WTC11 (cell line): ENCODE measurements around the gene WDR26.

Experiments
- ATF2 ChIP-seq: sonication (generic); formaldehyde crosslinking; IDR thresholded peaks from 2 replicates; pipeline ENCODE4 v1.8.1; 2022; ENCODE audit warnings: low read depth, missing genetic modification reagents, borderline replicate concordance
- E2F4 ChIP-seq: sonication (generic); formaldehyde crosslinking; IDR thresholded peaks from 2 replicates; pipeline ENCODE4 v1.8.1; 2022; ENCODE audit warnings: low read depth, mild to moderate bottlenecking, moderate library complexity, missing genetic modification reagents, borderline replicate concordance
- FOXK1 ChIP-seq: sonication (generic); formaldehyde crosslinking; IDR thresholded peaks from 2 replicates; pipeline ENCODE4 v1.8.0; 2022; ENCODE audit warnings: mild to moderate bottlenecking, moderate library complexity, missing genetic modification reagents
- FOXP4 ChIP-seq: sonication (generic); formaldehyde crosslinking; IDR thresholded peaks from 2 replicates; pipeline ENCODE4 v1.8.0; 2022; ENCODE audit warnings: mild to moderate bottlenecking, missing genetic modification reagents
- HMGXB4 ChIP-seq: sonication (generic); formaldehyde crosslinking; IDR thresholded peaks from 2 replicates; pipeline ENCODE4 v1.8.1; 2023; ENCODE audit warnings: mild to moderate bottlenecking, moderate library complexity, missing genetic modification reagents
- OVOL2 ChIP-seq: fragments of 250-450 bp; sonication (Bioruptor Pico); IDR thresholded peaks from 2 replicates; pipeline ENCODE4 v1.9.0; 2021; ENCODE audit warnings: mild to moderate bottlenecking, borderline replicate concordance
- USF1 ChIP-seq: sonication (generic); formaldehyde crosslinking; IDR thresholded peaks from 2 replicates; pipeline ENCODE4 v1.8.0; 2022; ENCODE audit warnings: mild to moderate bottlenecking, missing genetic modification reagents
- TF ChIP-seq, protein P1 (sequence below): fragments of 200-600 bp; IDR thresholded peaks from 2 replicates; pipeline ENCODE4 v1.8.0; 2022; ENCODE audit warnings: antibody characterized with exemption
- TF ChIP-seq, protein P2 (sequence below): sonication (generic); formaldehyde crosslinking; conservative IDR thresholded peaks from 2 replicates; pipeline ENCODE4 v1.8.1; 2022; ENCODE audit warnings: mild to moderate bottlenecking, missing genetic modification reagents
- TF ChIP-seq, protein P3 (sequence below): sonication (generic); formaldehyde crosslinking; IDR thresholded peaks from 2 replicates; pipeline ENCODE4 v1.8.1; 2023; ENCODE audit warnings: mild to moderate bottlenecking, missing genetic modification reagents

GRCh38 chr1:224430511-224431113 lies 4.0 kb downstream of the WDR26 start:
- no peak for TF ChIP-seq OVOL2 (CRISPR knock-in tag)
- TF ChIP-seq ATF2, result no peak
- TF ChIP-seq, protein P1, sequence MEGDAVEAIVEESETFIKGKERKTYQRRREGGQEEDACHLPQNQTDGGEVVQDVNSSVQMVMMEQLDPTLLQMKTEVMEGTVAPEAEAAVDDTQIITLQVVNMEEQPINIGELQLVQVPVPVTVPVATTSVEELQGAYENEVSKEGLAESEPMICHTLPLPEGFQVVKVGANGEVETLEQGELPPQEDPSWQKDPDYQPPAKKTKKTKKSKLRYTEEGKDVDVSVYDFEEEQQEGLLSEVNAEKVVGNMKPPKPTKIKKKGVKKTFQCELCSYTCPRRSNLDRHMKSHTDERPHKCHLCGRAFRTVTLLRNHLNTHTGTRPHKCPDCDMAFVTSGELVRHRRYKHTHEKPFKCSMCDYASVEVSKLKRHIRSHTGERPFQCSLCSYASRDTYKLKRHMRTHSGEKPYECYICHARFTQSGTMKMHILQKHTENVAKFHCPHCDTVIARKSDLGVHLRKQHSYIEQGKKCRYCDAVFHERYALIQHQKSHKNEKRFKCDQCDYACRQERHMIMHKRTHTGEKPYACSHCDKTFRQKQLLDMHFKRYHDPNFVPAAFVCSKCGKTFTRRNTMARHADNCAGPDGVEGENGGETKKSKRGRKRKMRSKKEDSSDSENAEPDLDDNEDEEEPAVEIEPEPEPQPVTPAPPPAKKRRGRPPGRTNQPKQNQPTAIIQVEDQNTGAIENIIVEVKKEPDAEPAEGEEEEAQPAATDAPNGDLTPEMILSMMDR, result no peak
- no peak for TF ChIP-seq HMGXB4 (CRISPR knock-in tag)
- TF ChIP-seq FOXK1 (CRISPR knock-in tag), result no peak
- TF ChIP-seq E2F4 (CRISPR knock-in tag), result no peak
- no peak for TF ChIP-seq USF1
- no peak for TF ChIP-seq FOXP4 (CRISPR knock-in tag)
- TF ChIP-seq, protein P2, sequence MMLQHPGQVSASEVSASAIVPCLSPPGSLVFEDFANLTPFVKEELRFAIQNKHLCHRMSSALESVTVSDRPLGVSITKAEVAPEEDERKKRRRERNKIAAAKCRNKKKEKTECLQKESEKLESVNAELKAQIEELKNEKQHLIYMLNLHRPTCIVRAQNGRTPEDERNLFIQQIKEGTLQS (CRISPR knock-in tag), result no peak
- TF ChIP-seq, protein P3, sequence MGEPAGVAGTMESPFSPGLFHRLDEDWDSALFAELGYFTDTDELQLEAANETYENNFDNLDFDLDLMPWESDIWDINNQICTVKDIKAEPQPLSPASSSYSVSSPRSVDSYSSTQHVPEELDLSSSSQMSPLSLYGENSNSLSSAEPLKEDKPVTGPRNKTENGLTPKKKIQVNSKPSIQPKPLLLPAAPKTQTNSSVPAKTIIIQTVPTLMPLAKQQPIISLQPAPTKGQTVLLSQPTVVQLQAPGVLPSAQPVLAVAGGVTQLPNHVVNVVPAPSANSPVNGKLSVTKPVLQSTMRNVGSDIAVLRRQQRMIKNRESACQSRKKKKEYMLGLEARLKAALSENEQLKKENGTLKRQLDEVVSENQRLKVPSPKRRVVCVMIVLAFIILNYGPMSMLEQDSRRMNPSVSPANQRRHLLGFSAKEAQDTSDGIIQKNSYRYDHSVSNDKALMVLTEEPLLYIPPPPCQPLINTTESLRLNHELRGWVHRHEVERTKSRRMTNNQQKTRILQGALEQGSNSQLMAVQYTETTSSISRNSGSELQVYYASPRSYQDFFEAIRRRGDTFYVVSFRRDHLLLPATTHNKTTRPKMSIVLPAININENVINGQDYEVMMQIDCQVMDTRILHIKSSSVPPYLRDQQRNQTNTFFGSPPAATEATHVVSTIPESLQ, result no peak
